GM21737 (cell line): Measurements from ENCODE around the gene NR4A1.

ENCODE experiments used
- ATAC-seq: cut with Tn5 transposase; IDR thresholded peaks from one replicate; pipeline ENCODE4 v1.9.1; 2021; ENCODE audit warnings: mild to moderate bottlenecking, moderate library complexity; ENCODE audit not compliant: unreplicated experiment

NR4A1 gene

GRCh38 chr12:52057638-52058576 is 6.7 kb downstream of the NR4A1 start:
- ATAC-seq: no peak

- no peak for ATAC-seq
Observed at GRCh38 chr12:52058631-52059361, 7.6 kb downstream of the NR4A1 start.

- ATAC-seq: no peak
Observed at GRCh38 chr12:52059582-52060497, 8.6 kb downstream of the NR4A1 start.

- ATAC-seq: no peak
Observed at GRCh38 chr12:52060498-52061177, 9.4 kb downstream of the NR4A1 start.

GRCh38 chr12:52061470-52062166 is 10.4 kb downstream of the NR4A1 start:
- no peak for ATAC-seq

GRCh38 chr12:52062167-52063081 is 11.2 kb downstream of the NR4A1 start:
- ATAC-seq: no peak

- no peak for ATAC-seq
Observed at GRCh38 chr12:52063082-52063924, 12.1 kb downstream of the NR4A1 start.

GRCh38 chr12:52063981-52064649 is 12.9 kb downstream of the NR4A1 start:
- ATAC-seq: no peak

GRCh38 chr12:52066346-52067080 is 15.3 kb downstream of the NR4A1 start:
- ATAC-seq: no peak

- no peak for ATAC-seq
Observed at GRCh38 chr12:52067081-52067374, 15.8 kb downstream of the NR4A1 start.

- ATAC-seq: peak; percentile 93
Observed at GRCh38 chr12:52069327-52070184, 18.3 kb downstream of the NR4A1 start, which contains the start of gene ATG101. ATG101 (plus strand) TSS chr12:52069978; CDS start chr12:52073651, 3,673 bp downstream.

GRCh38 chr12:52070185-52070925 is 19.1 kb downstream of the NR4A1 start:
- ATAC-seq: no peak

- ATAC-seq: peak; percentile 25
Observed at GRCh38 chr12:52073531-52074381, 22.5 kb downstream of the NR4A1 start.
